SK-N-SH treated with all-trans-retinoic acid at 6 μM for 48 hours (cell line): ENCODE results near the gene CD200R1L.

Experiments
- ATAC-seq: fragments of 200-7000 bp; cut with Tn5 transposase; 3 replicates; pipeline ENCODE4 v1.9.1; 2020; ENCODE audit warnings: mild to moderate bottlenecking, moderate library complexity
- ARNTL ChIP-seq: fragments of 450-650 bp; formaldehyde crosslinking; IDR thresholded peaks from 2 replicates; pipeline ENCODE4 v1.5.0; 2020; ENCODE audit warnings: low read depth, mild to moderate bottlenecking, moderate library complexity, borderline replicate concordance
- BACH2 ChIP-seq: fragments of 250-450 bp; sonication (Bioruptor Pico); IDR thresholded peaks from 2 replicates; pipeline ENCODE4 v1.9.0; 2021; ENCODE audit warnings: mild to moderate bottlenecking, borderline replicate concordance
- CREB5 ChIP-seq: fragments of 250-450 bp; sonication (Bioruptor Pico); IDR thresholded peaks from 2 replicates; pipeline ENCODE4 v1.5.1; 2020; ENCODE audit warnings: low read depth, mild to moderate bottlenecking, moderate library complexity
- ESRRG ChIP-seq: fragments of 250-450 bp; sonication (Bioruptor Pico); IDR thresholded peaks from 2 replicates; pipeline ENCODE4 v1.6.1; 2021; ENCODE audit warnings: mild to moderate bottlenecking
- GLIS3 ChIP-seq: fragments of 250-450 bp; sonication (Bioruptor Pico); IDR thresholded peaks from 2 replicates; pipeline ENCODE4 v1.5.0; 2020; ENCODE audit warnings: mild to moderate bottlenecking, moderate library complexity
- ISL1 ChIP-seq: fragments of 250-450 bp; sonication (Bioruptor Pico); IDR thresholded peaks from 2 replicates; pipeline ENCODE4 v2.1.2; 2022; ENCODE audit warnings: mild to moderate bottlenecking, moderate library complexity
- OSR1 ChIP-seq: fragments of 250-450 bp; sonication (Bioruptor Pico); IDR thresholded peaks from 2 replicates; pipeline ENCODE4 v1.8.0; 2022; ENCODE audit warnings: moderate library complexity, mild to moderate bottlenecking, inconsistent platforms
- POU6F1 ChIP-seq: fragments of 250-450 bp; sonication (Bioruptor Pico); IDR thresholded peaks from 2 replicates; pipeline ENCODE4 v1.8.0; 2021; ENCODE audit warnings: low read depth, mild to moderate bottlenecking, moderate library complexity, borderline replicate concordance
- PPARA ChIP-seq: fragments of 250-450 bp; sonication (Bioruptor Pico); IDR thresholded peaks from 2 replicates; pipeline ENCODE4 v1.5.0; 2020; ENCODE audit warnings: mild to moderate bottlenecking, borderline replicate concordance
- RARB ChIP-seq: fragments of 250-450 bp; sonication (Bioruptor Pico); IDR thresholded peaks from 2 replicates; pipeline ENCODE4 v1.8.0; 2021; ENCODE audit warnings: mild to moderate bottlenecking, moderate library complexity
- SNAI2 ChIP-seq: fragments of 250-450 bp; sonication (Bioruptor Pico); IDR thresholded peaks from 2 replicates; pipeline ENCODE4 v1.5.0; 2020; ENCODE audit warnings: mild to moderate bottlenecking, moderate library complexity
- TCF4 ChIP-seq: fragments of 250-450 bp; sonication (Bioruptor Pico); IDR thresholded peaks from 2 replicates; pipeline ENCODE4 v1.8.0; 2021; ENCODE audit warnings: mild to moderate bottlenecking, moderate library complexity, borderline replicate concordance
- TOX ChIP-seq: fragments of 250-450 bp; sonication (Bioruptor Pico); IDR thresholded peaks from 2 replicates; pipeline ENCODE4 v1.8.0; 2021; ENCODE audit warnings: mild to moderate bottlenecking, moderate library complexity, borderline replicate concordance
- ZC3H10 ChIP-seq: fragments of 250-450 bp; sonication (Bioruptor Pico); IDR thresholded peaks from 2 replicates; pipeline ENCODE4 v1.5.1; 2021; ENCODE audit warnings: mild to moderate bottlenecking, moderate library complexity
- ZFP3 ChIP-seq: fragments of 250-450 bp; sonication (Bioruptor Pico); IDR thresholded peaks from 2 replicates; pipeline ENCODE4 v1.5.0; 2020; ENCODE audit warnings: mild to moderate bottlenecking, moderate library complexity
- ZFP30 ChIP-seq: fragments of 450-650 bp; formaldehyde crosslinking; IDR thresholded peaks from 2 replicates; pipeline ENCODE4 v1.5.0; 2022; ENCODE audit warnings: mild to moderate bottlenecking, moderate library complexity
- ZNF565 ChIP-seq: fragments of 450-650 bp; formaldehyde crosslinking; conservative IDR thresholded peaks from 2 replicates; pipeline ENCODE4 v1.5.0; 2020; ENCODE audit warnings: low read depth, mild to moderate bottlenecking, moderate library complexity
- ZNF70 ChIP-seq: fragments of 450-650 bp; formaldehyde crosslinking; IDR thresholded peaks from 2 replicates; pipeline ENCODE4 v1.5.0; 2020; ENCODE audit warnings: mild to moderate bottlenecking, moderate library complexity
- ZNF8 ChIP-seq: fragments of 450-650 bp; formaldehyde crosslinking; IDR thresholded peaks from 2 replicates; pipeline ENCODE4 v1.5.0; 2020; ENCODE audit warnings: mild to moderate bottlenecking, moderate library complexity
- TF ChIP-seq, protein P1 (sequence below): fragments of 250-450 bp; sonication (Bioruptor Pico); IDR thresholded peaks from 2 replicates; pipeline ENCODE4 v1.5.1; 2021; ENCODE audit warnings: mild to moderate bottlenecking, moderate library complexity

The CD200R1L gene

DNA sequence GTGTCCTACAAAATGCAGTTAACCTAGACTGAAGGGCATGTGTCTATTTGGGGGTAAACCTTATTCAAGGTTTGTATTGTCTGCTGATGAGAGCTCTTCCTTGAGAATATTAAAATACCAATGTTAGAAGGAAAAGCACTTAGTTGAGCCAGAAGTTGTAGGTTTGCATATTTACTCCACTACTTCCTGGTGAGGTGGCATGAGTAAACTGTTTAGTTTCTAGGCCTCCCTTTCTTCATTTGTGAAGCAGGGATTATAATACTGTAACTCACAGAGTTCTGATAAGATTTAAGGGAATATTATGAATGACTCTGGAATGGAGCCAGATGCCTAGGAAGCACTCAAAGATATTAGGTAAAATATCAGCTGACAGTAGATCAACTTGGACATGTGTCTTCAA, 46.7 kb downstream of the CD200R1L start:
- TF ChIP-seq OSR1 (CRISPR knock-in tag) (no peak), ZFP3 (CRISPR knock-in tag) (no peak), CREB5 (CRISPR knock-in tag) (no peak), TOX (CRISPR knock-in tag) (no peak), TCF4 (no peak), PPARA (no peak), ZNF70 (no peak), ESRRG (CRISPR knock-in tag) (no peak), ZFP30 (CRISPR knock-in tag) (no peak), ISL1 (CRISPR knock-in tag) (no peak), SNAI2 (CRISPR knock-in tag) (no peak), POU6F1 (CRISPR knock-in tag) (no peak), BACH2 (CRISPR knock-in tag) (no peak)
- TF ChIP-seq, all 23 proteins: peak for 0
- ATAC-seq: no peak

DNA sequence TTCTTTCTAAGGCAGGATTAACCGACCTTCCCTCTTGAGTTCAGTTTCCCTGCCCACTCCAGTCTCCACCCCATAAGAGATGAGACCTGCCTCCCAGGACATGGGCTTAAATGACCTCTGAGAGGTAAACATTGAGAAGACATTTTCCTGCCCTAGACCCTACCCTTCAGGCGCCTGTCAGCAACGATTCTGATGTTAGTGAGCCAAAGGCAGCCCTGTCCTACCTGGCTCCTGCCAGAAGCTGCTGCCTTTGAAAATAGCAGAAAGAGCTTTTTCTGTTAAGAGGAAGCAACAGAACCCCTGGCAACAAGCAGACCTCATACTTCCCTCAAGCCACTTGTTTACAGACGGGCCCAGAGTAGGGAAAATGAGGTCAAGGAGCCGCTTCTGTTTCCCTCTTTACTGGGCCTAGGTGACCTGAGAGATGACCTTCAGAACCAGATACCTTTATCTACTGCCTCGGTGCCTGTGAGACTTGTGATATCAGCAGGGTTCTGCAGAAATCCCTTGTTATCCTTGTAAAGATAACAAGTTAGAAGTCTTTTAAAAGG, 52.0 kb downstream of the CD200R1L start:
- ATAC-seq: no peak
- no peak for TF ChIP-seq TOX (CRISPR knock-in tag)
- TF ChIP-seq BACH2 (CRISPR knock-in tag): no peak
- no peak for TF ChIP-seq TCF4
- TF ChIP-seq PPARA: no peak
- no peak for TF ChIP-seq CREB5 (CRISPR knock-in tag)
- no peak for TF ChIP-seq ISL1 (CRISPR knock-in tag)
- TF ChIP-seq, all 23 proteins: peak for 0

GRCh38 chr3:112793326-112794081, 53.2 kb downstream of the CD200R1L start:
- no peak for TF ChIP-seq ZNF8 (CRISPR knock-in tag)
- peak; percentile 59 for ATAC-seq

DNA sequence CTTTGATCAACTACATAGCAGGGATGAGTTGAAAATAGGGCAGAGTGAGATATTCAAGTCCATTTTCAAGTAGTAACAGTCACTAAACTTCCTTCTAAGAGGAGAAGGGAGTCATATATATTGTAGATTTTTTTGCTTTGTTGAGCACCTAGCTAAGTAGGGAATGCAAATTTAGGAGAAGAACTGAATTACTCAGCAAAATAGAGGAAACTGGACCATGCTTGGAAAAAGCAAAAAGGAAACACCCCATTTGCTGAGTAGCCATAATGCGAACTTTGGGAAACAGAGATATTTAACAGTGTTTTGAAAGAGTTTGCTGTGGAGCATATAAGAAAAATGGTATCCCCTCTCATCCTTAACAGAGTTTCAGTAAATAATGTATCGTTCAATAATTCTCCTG, 54.9 kb downstream of the CD200R1L start:
- TF ChIP-seq ISL1 (CRISPR knock-in tag): no peak
- TF ChIP-seq, all 23 proteins: peak for 0
- no peak for ATAC-seq

DNA sequence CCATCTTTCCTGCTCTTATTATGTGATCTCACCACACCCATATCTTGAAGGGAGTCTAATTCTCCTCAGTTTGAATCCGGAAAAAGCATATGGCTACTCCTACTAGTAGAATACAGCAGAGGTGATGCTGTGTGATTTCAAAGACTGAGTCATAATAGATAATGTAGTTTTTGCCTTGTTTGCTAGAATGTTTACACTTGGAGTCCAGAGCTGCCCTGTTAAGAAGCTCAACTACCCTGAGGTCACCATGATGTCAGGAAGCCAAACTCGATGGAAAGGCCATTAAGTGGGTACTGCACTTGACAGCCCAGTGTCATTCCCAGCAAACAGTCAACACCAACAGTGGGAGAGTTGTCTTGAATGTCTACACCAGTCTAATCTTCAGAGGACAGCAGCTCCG, 56.9 kb downstream of the CD200R1L start:
- no peak for TF ChIP-seq ZNF70
- TF ChIP-seq ZNF565 (CRISPR knock-in tag): no peak
- TF ChIP-seq SNAI2 (CRISPR knock-in tag): no peak
- TF ChIP-seq ARNTL (CRISPR knock-in tag): no peak
- no peak for TF ChIP-seq TCF4
- TF ChIP-seq ZFP30 (CRISPR knock-in tag): no peak
- no peak for TF ChIP-seq CREB5 (CRISPR knock-in tag)
- no peak for TF ChIP-seq RARB (CRISPR knock-in tag)
- no peak for TF ChIP-seq ZFP3 (CRISPR knock-in tag)
- ATAC-seq: no peak

DNA sequence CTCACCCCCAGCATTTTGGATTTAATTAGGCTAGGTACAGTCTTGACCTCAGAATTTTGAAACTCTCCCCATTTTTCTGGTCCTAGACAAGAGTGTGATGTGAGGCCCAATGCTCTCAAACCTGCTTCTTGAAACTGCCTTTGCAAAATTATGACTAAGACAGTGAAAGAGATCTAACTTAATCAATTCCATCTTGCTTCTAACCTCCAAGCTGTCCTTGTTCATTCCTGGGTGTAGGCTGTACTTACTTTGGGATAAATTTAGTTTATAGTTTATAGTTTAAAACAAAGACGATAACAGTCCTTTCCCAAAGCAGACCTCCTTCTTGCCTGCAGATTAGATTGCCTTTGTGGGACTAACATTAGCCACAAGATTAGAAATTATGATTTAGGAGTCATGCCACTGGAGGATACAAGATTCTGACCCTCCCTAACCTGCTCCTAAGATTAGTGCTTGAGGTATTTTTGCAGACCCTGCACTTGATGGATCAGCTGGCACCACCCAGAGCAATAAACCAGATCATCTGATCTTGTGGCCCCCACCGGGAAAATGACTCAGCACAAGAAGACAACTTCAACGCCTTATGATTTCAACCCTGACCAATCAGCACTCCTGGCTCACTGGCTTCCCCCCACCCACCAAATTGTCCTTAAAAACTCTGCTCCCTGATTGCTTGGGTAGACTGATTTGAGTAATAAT, 59.6 kb downstream of the CD200R1L start:
- ATAC-seq: no peak
- TF ChIP-seq OSR1 (CRISPR knock-in tag) (no peak), ZC3H10 (CRISPR knock-in tag) (no peak), ZNF8 (CRISPR knock-in tag) (no peak), TOX (CRISPR knock-in tag) (no peak), POU6F1 (CRISPR knock-in tag) (no peak), CREB5 (CRISPR knock-in tag) (no peak), GLIS3 (no peak), ESRRG (CRISPR knock-in tag) (no peak), RARB (CRISPR knock-in tag) (no peak)
- TF ChIP-seq, protein P1, sequence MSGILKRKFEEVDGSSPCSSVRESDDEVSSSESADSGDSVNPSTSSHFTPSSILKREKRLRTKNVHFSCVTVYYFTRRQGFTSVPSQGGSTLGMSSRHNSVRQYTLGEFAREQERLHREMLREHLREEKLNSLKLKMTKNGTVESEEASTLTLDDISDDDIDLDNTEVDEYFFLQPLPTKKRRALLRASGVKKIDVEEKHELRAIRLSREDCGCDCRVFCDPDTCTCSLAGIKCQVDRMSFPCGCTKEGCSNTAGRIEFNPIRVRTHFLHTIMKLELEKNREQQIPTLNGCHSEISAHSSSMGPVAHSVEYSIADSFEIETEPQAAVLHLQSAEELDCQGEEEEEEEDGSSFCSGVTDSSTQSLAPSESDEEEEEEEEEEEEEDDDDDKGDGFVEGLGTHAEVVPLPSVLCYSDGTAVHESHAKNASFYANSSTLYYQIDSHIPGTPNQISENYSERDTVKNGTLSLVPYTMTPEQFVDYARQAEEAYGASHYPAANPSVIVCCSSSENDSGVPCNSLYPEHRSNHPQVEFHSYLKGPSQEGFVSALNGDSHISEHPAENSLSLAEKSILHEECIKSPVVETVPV (CRISPR knock-in tag): no peak
